Measurements from ENCODE around the gene TRIM65.

DNA sequence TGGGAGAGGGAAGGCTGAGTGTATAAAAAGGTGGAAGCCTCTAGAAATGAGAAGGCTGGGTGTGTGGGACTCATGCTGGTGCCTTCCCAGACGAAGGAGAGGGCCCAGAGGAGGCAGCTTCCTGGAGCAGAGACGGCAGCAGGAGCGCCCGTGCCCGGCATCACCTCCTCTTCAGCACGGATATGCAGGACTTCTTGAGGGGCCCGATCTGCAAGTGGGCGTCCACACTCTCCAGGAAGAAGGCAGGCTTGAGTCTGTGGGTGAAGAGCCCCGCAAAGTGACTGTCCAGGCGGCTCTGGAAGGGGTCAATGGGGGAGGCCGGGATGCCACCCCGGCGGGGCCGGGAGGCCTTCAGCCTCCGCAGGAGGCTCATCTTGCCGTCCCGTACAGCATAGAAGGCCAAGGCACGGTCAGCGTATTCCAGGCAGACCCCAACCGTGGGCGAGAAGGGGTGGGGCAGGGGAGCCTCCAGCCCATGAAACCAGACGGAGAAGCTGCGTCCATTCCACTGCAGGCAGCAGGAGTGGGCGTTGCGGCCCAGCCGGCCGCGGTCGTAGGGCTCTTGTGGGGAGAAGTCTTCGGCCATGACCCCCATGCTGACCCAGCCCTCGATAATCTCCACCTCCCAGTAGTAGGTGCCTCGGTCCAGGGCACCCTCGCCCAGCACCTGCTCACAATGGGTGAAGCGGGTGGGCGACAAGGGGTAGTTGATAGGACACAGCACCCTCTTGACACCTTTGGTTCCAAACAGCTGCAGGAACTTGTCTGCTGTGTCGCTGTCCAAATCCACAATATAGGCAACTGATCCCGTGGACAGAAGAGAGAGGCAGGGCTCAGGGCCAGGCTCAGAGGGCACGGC lies 22.2 kb downstream of the TRIM65 start:
- TF ChIP-seq CTCF (IDR thresholded peaks at IDR 0.05 in 4 of 5, conservative IDR thresholded peaks at IDR 0.05 in 1 of 5) (no peak), POLR2A (IDR thresholded peaks at IDR 0.05) (no peak)
